ENCODE results near the gene CLECL1.
"Not testable (repeated sequence)": the region's sequence is repeated elsewhere in the genome, so short reads cannot be mapped to it uniquely, and the experiment has no call there.

The CLECL1 gene

DNA sequence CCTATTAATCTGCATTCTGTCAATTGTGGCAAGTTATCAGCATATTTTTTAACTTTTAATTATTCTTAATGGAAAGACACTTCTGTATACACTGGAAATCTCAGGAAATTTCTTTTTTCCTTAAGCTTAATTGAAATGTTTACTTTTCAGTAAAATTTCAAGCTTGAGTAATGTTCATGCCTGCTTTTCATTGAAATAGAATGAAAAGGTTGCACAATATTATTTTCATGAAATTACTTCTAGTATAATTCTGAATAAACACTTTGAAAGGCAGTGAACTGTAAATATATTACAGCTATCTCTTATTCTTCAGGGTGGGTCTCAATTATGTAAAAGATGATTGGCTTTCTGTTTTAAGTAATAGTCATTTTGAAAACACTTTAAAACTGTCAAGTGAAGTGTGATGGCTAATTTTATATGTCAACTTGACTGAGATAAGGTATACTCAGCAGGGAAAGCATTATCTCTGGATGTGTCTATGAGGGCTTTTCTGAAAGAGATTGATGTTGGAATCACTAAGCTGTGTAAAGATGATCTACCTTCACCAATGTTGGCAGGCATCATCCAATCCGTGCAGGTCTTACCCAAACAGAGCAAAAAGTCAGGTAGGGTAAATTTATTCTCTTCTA is 33.5 kb downstream of the CLECL1 start:
- no peak for DNase-seq (ENCODE audit: extremely low read depth in 1 of 2, low read depth in 1 of 2)

DNA sequence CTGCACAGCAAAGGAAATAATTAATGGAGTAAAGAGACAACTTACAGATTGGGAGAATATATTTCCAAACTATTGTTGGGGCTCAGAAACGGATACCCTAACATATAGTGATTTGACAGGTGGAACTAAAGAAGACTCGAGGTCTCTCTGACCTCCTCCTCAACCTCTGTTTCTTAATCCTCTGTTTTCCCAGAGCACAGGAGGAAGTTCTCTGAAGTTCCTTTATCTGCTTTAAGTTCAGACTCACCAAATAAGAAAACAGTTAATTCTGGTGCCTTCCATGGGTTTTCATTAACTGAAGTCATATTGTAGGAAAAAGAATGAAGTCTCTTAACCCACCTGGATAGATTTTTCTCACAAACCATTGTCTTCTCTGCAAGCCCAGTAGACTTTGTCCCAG is 34.2 kb downstream of the CLECL1 start:
- no peak for DNase-seq (ENCODE audit: extremely low read depth in 1 of 2, low read depth in 1 of 2)

DNA sequence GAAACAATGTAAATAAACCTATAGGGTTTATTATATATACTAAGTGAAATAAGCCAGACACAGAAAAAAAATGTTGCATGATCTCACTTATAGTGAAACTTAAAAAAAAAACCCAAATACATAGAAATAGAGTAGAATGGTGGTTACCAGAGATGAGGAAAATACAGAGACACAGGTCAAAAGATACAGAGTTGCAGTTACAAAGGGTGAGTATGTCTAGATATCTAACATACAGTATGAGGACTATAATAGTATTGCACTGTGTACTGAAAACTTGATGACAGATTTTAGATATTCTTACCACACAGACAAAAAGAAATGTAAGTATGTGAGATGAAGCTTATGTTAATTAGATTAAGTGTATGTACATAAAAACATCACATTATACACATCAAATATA is 35.3 kb downstream of the CLECL1 start:
- no peak for DNase-seq (ENCODE audit: extremely low read depth in 1 of 2, low read depth in 1 of 2)

DNA sequence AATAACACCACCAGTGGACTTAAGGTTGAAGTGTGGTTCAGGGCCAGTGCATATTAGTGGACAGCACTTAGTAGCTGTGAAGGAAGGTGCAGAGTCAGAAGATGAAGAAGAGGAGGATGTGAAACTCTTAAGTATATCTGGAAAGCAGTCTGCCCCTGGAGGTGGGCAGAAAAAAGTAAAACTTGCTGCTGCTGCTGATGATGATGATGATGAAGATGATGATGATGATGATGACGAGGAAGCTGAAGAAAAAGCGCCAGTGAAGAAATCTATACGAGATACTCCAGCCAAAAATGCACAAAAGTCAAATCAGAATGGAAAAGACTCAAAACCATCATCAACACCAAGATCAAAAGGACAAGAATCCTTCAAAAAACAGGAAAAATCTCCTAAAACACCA is 37.2 kb downstream of the CLECL1 start:
- not testable (repeated sequence) for DNase-seq (ENCODE audit: extremely low read depth in 1 of 2, low read depth in 1 of 2)

DNA sequence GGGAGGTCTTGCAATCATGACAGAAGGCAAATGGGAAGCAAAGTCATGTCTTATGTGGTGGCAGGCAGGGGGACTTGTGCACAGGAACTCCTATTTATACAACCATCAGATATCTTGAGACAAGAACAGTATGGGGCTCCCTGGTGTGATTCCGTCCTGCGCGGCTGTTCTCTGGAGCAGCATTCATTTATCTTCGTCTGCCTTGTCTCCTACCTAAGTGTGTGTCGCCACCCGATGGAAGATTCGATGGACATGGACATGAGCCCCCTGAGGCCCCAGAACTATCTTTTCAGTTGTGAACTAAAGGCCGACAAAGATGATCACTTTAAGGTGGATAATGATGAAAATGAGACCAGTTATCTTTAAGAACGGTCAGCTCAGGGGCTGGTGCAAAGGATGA is 37.7 kb downstream of the CLECL1 start:
- not testable (repeated sequence) for DNase-seq (ENCODE audit: extremely low read depth in 1 of 2, low read depth in 1 of 2)

DNA sequence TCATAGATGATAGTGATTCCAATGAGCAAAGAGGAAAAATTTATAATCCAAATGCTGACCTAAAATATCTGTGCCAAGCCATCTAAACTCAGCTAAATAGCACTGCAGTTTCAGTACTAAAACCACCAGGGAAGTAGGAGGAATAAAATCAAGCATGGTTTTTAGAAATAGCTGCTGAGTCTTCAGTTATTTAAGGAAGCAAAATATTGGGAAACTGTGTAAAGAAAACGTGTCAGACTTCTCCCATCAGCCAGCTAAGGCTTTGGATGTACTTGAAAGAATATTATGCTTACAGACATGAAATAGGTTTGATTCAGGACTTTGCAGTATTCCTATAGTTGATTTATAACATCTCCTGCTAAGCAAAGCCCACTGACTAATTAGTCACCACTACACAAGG is 38.7 kb downstream of the CLECL1 start:
- no peak for DNase-seq (ENCODE audit: extremely low read depth in 1 of 2, low read depth in 1 of 2)

DNA sequence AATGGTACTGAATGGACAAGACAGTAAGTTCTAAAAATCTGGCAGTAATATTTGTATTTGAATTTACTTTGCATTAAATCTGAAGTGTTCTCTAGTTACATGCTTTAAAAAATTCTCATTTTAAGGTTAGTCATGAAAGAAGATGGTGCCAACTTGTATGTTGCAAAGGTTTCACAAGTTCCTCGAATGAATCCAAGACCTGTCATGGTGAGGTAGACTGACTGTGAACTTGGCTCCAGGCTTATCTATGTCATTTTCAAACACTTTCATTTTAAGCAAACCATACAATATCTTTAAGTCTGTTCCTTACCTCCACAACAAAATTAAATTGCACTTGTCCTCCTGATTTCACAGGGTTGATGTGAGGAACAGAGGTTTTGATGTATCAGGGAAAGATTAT is 40.0 kb downstream of the CLECL1 start:
- no peak for DNase-seq (ENCODE audit: extremely low read depth in 1 of 2, low read depth in 1 of 2)

DNA sequence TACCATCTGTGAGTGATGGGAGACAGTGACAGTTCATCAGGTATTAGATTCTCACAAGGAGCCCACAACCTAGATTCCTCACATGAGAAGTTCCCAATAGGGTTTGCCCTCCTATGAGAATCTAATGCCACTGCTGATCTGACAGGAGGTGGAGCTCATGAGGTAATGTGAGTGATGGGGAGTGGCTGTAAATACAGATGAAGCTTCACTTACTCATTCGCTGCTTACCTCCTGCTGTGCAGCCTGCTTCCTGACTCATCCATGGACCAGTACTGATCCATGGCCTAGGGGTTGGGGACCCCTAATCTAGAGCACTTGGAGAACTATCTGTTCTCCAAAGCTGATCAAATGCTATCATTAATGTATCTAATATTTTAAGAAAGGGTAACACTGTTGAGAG is 45.7 kb downstream of the CLECL1 start:
- no peak for DNase-seq (ENCODE audit: extremely low read depth in 1 of 2, low read depth in 1 of 2)

DNA sequence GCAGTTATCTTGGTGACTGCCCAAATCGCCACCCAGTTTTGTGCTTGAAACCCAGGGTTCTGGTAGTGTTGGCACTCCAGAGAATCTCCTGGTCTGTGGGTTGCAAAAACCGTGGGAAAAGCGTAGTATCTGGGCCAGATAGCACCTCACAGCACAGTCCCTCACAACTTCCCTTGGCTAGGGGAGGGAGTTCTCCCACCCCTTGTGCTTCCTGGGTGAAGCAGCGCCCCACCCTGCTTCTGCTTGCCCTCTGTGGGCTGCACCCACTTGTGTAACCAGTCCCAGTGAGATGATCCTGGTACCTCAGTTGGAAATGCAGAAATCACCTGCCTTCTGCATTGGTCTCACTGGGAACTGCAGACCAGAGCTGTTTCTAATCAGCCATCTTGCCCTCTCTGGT is 47.0 kb downstream of the CLECL1 start:
- no peak for DNase-seq (ENCODE audit: extremely low read depth in 1 of 2, low read depth in 1 of 2)

DNA sequence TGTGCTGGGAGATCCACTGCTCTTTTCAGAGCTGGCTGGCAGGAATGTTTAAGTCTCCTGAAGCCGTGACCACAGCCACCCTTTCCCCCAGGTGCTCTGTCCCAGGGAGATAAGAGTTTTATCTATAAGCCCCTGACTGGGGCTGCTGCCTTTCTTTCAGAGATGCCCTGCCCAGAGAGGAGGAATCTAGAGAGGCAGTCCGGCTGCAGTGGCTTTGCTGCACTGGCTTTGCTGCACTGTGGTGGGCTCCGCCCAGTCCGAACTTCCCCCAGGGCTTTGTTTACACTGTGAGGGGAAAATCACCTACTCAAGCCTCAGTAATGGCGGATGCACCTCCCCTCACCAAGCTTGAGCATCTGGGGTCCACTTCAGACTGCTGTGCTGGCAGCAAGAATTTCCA is 47.5 kb downstream of the CLECL1 start:
- not testable (repeated sequence) for DNase-seq (ENCODE audit: extremely low read depth in 1 of 2, low read depth in 1 of 2)

DNA sequence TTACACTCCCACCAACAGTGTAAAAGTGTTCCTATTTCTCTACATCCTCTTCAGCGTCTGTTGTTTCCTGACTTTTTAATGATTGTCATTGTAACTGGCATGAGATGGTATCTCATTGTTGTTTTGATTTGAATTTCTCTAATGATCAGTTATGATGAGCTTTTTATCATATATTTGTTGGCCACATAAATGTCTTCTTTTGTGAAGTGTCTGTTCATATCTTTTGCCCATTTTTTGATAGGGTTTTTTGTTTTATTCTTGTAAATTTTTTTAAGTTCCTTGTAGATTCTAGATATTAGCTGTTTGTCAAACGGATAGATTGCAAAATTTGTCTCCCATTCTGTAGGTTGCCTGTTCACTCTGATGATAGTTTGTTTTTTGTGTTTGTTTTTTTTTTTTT is 49.9 kb downstream of the CLECL1 start:
- DNase-seq (ENCODE audit: extremely low read depth in 1 of 2, low read depth in 1 of 2), result not testable (repeated sequence)

DNA sequence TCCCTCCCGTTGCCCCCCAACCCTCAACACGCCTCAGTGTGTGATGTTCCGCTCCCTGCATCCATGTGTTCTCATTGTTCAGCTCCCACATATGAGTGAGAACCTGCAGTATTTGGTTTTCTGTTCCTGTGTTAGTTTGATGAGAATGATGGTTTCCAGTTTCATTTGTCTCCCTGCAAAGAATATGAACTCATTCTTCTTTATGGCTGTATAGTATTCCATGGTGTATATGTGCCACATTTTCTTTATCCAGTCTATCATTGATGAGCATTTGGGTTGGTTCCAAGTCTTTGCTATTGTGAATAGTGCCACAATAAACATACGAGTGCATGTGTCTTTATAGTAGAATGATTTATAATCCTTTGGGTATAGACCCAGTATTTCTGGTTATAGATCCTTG is 50.4 kb downstream of the CLECL1 start:
- DNase-seq (ENCODE audit: extremely low read depth in 1 of 2, low read depth in 1 of 2), result not testable (repeated sequence)

DNA sequence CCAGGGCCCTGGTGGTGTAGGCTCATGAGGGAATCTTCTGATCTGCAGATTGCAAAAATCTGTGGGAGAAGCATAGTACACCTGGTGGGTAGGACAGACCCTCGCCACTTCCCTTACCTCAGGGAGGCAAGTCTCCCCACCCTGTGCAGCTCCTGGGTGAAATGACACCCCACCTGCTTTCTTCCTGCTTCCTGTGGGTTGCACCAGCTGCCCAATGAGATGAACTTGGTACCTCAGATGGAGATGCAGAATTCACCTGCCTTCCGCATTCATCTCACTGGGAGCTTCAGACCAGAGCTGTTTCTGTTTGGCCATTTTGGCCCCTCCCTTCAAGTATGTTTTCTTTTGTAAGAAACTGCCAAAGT is 58.7 kb downstream of the CLECL1 start:
- DNase-seq (ENCODE audit: extremely low read depth in 1 of 2, low read depth in 1 of 2), result no peak

DNA sequence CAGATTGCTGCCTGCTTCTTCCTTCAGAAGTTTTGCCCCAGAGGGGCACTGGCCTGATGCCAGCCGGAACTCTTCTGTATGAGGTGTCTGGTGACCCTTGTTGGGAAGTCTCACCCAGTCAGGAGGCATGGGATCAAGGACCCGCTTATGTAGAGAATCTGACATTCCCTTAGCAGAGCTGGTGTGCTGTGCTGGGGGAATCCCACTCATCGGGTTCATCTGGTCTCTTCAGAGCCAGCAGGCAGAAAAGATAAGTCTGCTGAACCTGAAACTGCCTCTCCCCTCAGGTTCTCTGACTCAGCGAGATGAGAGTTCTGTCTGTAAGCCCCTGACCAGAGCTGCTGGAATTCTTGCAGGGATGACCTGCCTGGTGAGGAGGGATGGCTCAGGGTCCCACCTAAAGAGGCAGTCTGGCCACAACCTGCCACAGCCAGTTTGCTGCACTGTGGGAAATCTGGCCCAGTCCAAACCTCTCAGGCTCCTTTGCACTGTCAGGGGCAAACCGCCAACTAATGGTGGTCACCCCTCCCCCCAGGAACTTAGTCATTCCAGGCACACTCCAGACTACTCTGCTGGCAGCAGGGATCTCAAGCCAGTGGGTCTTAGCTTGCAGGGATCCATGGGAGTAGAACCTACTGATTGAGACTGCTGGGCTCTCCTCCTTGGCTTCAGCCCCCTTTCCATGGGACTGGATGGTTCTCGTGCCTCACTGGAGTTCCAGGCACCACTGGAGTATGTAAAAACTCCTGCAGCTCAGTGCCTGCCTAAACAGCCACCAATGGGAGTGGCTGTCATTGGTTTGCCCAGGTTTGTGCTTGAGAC is 59.3 kb downstream of the CLECL1 start:
- no peak for DNase-seq (ENCODE audit: extremely low read depth in 1 of 2, low read depth in 1 of 2)

Measured in activated CD8-positive, alpha-beta memory T cell treated with anti-CD3 and anti-CD28 coated beads for 1 hour (primary cell).